Measurements from ENCODE around the gene NRN1.
A peak's percentile ranks its signal among the peaks of the same experiment; 100 is the strongest.
"Not testable (repeated sequence)": the region's sequence is repeated elsewhere in the genome, so short reads cannot be mapped to it uniquely, and the experiment has no call there.

NRN1 gene, protein sequence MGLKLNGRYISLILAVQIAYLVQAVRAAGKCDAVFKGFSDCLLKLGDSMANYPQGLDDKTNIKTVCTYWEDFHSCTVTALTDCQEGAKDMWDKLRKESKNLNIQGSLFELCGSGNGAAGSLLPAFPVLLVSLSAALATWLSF

DNA sequence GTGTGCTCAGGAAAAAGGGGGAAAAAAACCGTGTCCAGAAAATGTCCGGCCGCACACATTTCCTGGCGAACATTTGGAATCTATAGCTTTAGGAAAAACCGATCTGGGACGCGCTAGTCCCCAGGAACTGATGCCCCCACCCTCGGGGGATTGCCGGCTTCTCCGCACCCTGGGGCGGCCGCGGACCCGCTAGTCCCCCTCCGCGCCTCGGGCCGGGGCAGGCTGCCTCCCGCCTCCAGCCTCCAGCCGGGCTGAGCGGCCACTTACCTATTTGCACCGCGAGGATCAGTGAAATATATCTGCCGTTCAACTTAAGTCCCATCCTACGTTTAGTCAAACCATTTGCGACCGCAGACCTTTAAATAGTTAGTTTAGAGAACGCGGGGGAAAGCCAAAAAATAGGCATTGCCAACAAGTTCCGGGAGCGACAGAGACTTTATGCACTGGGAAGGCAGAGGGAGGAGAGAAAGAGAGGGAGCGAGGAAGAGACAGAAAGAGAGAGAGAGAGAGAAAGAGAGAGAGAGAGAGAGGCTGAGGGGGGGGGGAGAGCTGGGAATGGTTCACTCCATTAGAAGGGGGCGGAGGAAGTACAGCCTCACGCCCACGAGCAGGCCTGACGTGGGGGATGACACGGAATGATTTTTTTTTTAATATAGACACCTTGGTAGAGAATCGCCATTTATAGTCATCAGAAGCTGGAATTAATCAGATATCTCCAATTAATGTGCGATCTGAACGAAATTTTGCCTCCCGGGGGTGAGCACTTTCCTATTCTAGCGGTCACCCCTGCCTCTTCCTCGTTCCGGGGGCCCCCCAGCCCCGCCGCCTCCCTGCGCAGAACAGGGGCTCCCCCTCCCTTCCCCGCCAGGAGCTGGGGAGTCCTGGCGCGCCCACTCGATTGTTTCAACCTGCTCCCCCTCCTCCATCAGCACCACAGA is at the start of gene NRN1:
TSS of gene NRN1 (minus strand) at position 498 of the 938 bp plus-strand sequence. CDS start at position 322, 176 bp downstream.
- no peak for DNase-seq (ENCODE audit: low read depth)

DNA sequence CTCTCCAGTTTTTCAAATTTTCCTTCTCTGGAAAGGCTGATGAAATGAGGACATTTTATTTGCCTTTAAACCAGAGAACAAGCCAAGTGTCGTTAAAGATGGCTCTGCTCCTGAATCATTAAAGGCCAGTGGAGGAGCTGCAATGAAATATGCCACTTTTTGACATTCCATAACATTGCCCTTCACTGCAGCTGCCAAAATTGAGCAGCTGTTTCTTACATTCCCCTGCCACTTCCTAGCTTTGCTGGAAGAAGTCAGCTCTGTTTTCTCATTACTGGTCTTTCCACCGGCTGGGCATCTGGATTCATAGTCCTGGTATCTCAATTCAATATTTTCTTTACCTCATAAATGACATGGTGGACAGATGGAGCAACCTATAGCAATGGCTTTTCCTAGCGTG is 45.5 kb upstream of the NRN1 start:
- DNase-seq (ENCODE audit: low read depth), result no peak

- no peak for DNase-seq (ENCODE audit: low read depth)
Observed at GRCh38 chr6:6046716-6047115, 40.0 kb upstream of the NRN1 start.

GRCh38 chr6:6039946-6040509 is 33.3 kb upstream of the NRN1 start:
- no peak for DNase-seq (ENCODE audit: low read depth)

GRCh38 chr6:6037179-6037578 is 30.5 kb upstream of the NRN1 start:
- no peak for DNase-seq (ENCODE audit: low read depth)

- DNase-seq (ENCODE audit: low read depth), result no peak
Observed at GRCh38 chr6:6033858-6034257, 27.1 kb upstream of the NRN1 start.

DNA sequence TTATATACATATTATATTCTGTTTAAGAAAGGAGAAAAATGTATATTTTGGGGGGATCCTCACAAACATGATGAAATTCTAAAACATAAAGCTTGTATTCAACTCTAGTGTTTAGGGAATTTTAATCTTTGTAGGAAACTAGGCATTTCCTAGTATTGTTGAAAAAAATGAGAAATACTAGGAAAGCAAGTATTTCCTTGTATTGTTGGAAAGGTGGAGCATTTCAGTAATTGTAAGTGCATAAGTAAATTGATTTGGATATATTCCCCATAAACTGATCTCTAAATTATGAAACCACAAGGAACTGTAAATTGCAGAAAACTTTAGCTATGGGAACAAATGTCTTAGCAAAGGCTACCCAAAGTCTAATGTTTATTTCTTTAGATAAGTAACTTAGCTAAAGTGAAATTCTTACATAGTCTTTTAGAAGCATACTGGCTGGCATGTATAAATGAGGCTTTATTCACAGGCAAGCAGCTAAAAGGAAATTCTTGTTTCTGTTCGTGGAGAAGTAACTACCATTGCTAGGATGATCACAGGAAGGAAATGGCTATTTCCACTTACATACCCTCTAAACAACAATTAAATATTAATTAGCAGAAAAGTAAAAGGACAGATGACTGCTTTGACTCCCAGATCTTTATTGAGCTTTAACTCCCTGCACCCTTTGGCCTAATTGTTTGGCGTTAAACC is 19.9 kb upstream of the NRN1 start:
- DNase-seq (ENCODE audit: low read depth), result no peak

DNA sequence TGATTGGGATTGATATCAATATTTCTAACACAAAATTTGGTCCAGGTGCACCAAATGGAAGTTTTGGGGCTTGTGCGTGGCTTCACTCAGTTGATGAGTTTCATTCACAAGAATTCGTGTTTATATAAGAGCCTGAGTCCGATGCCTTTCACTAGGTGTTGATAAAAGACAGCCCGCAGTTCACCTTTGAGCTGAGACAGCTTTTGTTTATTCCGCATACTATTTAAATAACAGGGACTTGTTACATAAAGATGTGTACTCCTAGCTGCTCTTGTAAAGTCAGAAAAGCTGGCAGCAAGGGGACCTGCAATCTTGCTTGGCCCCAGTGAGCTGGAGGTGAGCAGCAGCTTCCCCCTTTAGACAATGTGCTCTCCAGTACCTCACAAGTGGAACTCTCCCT is 19.0 kb upstream of the NRN1 start:
- DNase-seq (ENCODE audit: low read depth), result no peak

- DNase-seq (ENCODE audit: low read depth), result no peak
Observed at GRCh38 chr6:6024220-6024619, 17.5 kb upstream of the NRN1 start.

DNA sequence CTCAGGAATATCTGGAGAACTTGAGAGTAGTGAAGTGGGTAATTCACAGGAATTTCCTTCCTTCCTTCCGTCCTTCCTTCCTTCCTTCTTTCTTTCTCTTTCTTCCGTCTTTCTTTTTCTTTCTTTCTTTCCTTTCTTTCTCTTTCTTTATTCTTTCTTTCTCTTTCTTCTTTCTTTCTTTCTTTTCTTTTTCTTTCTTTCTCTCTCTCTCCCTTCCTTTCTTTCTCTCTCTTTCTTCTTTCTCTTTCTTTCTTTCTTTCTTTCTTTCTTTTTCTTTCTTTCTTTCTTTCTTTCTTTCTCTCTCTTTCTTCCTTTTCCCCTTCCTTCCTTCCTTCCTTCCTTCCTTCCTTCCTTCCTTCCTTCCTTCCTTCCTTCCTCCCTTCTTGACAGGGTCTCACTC is 16.1 kb upstream of the NRN1 start:
- DNase-seq (ENCODE audit: low read depth), result not testable (repeated sequence)

DNA sequence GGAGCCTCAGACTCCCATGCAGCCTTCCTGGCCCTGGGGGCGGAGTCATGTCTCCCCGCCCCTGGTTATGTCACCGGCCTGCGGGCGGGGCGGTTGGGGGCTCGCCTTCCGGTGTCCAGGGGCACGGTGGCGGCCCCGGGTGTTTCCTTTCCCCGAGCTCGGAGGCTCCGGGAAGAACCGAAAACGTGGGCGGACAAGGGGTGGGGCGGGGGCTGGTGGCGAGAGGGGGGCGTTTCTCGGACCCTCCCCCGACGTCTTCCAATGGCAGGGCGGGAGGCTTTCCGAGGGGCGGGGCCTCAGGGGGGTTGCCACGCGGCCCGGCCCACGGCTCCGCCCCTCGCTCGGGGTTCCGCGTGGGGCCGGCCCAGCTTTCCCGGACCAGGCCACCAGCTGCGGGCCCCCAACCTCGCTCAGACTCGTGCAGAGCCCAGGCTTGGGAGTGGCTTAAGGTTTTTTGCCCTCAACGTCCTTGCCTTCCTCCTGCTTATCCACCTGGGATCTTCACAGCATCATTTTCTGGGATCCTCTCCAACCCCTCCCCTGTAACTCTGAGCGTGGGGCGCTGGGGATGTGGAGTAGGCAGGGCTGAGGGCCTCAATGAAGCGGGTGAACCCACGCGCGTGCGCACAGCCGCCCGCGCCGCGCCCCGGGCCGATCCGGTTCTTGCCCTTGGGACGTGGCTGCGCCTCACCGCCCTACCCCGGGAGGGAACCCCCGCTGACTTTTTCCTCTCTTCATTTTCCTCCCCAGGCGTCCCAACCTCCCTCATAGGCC is 2.1 kb upstream of the NRN1 start:
- peak; percentile 27 for DNase-seq (ENCODE audit: low read depth)

DNA sequence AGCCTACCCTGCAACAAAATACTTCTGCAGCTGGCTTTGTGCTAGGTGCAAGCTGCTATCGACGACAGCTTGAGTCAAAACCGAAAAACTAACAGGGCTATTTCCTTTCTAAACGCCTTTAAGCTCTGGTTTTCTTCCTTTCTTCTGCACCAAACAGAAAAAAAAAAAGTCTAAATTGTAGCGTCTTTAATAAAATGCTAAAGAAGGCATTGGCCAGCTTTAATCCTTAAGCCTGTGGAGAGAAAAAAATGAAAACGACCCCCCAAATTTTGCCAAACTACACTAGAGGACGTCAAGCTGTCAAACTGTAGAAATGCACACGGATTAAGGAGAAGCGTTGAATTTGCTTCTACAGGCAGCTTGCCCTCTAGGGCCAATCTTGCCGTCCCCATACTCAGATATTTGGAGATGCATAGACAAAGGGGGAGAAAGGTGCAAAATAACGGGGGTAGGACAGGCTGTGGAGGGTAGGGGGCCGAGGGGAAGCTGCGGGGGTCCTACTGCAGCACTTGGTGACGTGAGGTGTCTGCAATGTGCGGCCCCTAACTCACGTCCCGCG is 1.4 kb upstream of the NRN1 start:
- DNase-seq (ENCODE audit: low read depth), result no peak

GRCh38 chr6:6007366-6008088 is 802 bp upstream of the NRN1 start:
- DNase-seq (ENCODE audit: low read depth), result no peak

GRCh38 chr6:6006006-6006427 is 708 bp downstream of the NRN1 start:
- DNase-seq (ENCODE audit: low read depth), result no peak

GRCh38 chr6:6005051-6006005 is 1.4 kb downstream of the NRN1 start:
- no peak for DNase-seq (ENCODE audit: low read depth)

GRCh38 chr6:6004390-6004995 is 2.2 kb downstream of the NRN1 start:
- DNase-seq (ENCODE audit: low read depth), result no peak

DNA sequence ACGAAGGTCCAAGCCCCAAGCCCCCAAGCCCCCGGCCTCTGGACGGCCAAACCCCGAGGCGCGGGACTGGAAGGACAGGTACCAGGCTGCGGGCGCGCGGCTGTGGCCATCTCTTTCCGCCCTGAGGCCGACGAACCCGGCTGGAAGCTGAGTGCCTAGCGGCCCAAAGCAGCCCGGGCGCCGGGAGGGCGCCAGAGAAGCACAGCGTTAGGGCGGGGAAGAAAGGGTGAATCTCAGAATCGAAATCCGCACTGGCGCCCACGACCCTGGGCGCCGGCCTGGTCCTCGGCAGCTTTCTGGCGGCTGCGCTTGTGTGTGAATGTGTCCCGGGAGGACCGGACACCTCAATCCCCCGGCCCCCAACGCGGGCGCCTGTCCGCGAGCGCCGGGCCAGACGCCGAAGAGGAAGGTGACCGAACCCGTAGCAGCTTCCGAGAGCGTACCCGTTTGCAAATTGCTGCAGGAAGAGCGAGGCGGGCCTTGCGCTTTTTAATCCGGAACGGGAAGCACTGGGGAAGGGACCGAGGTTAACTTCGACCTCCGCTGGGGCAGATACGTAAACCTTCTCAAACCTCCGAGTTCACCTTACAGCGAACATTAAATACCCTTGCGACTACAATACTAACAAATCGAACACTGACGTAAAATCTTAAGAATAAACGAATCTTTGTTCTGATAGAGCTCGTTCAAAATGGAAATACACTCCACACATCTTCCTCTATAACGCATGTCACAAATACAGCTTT is 2.9 kb downstream of the NRN1 start:
- DNase-seq (ENCODE audit: low read depth), result no peak

- DNase-seq (ENCODE audit: low read depth), result no peak
Observed at GRCh38 chr6:6002848-6003620, 3.7 kb downstream of the NRN1 start.

Data from stimulated activated CD8-positive, alpha-beta memory T cell treated with anti-CD3 and anti-CD28 coated beads, Interleukin-4, amount 100 ng/mL, for 24 hours (primary cell).